ENCODE data around the gene VSX2.

DNA sequence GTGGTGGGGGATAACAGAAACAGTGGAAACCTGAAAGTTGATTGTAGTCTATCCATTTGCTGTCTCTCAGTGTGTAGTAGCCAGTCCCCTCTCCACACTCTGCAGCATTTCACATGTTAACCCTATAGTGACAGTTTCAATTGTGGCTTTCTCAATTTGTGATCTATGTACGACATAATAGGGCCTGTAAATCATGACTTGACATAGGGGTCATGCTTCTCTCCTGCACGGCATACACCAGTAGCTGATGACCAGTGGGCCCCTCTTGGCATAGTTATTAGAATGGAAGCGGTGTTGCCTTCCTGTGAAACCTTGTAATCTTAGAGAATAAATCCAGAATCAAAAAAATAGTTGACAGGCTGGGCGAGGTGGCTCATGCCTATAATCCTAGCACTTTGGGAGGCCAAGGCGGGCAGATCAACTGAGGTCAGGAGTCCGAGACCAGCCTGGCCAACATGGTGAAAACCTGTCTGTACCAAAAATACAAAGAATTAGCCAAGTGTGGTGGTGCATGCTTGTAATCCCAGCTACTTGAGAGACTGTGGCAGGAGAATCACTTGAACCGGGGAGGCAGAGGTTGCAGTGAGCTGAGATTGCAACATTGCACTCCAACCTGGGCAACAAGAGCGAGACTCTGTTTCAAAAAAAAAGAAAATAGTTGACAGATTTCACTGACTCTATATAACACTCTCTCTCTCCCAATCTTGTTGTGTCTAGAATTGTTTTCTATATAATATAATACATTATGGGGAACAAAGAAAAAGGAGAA, 44.6 kb upstream of the VSX2 start:
- no peak for TF ChIP-seq CTCF (IDR thresholded peaks at IDR 0.05)
- no peak for TF ChIP-seq POLR2A (IDR thresholded peaks at IDR 0.05; ENCODE audit: low read depth)
- TF ChIP-seq POLR2AphosphoS5 (IDR thresholded peaks at IDR 0.05), result no peak

Data from esophagus muscularis mucosa (tissue), 3 donors.